Psoas muscle (tissue), 8 donors: ENCODE measurements around the gene CUL9. TPM values are rescaled to one million over a fixed set of nuclear protein-coding genes. Genes with fewer than 3 reads are reported as not detected.

Experiments used
- ATAC-seq, 4 donors: fragments of 200-7000 bp; cut with Tn5 transposase; one replicate each; pipeline ENCODE4 v1.9.1; 2020; ENCODE audit warnings: moderate library complexity in 3 of 4, mild to moderate bottlenecking in 2 of 4
- DNase-seq, 2 donors: peaks; one replicate each; pipeline ENCODE4 v3.0.0-alpha.2; 2020
- H3K27ac ChIP-seq: fragments of 200-600 bp; one replicate; pipeline ENCODE4 v1.8.0; 2022
- H3K27me3 ChIP-seq, 3 donors: fragments of 200-600 bp in 1 of 3; one replicate each; pipeline versions ENCODE4 v1.6.1 to v1.8.0; 2013 to 2022; ENCODE audit warnings: low read length in 2 of 3, mild to moderate bottlenecking in 2 of 3, moderate library complexity in 1 of 3; ENCODE audit not compliant: insufficient read depth in 3 of 3
- H3K36me3 ChIP-seq, 2 donors: fragments of 200-600 bp in 1 of 2; one replicate each; pipeline versions ENCODE4 v1.6.1 to v1.8.0; 2013 to 2022; ENCODE audit warnings: low read depth in 1 of 2, mild to moderate bottlenecking in 1 of 2, moderate library complexity in 1 of 2; ENCODE audit not compliant: insufficient read depth in 1 of 2
- H3K4me1 ChIP-seq: fragments of 200-600 bp; one replicate; pipeline ENCODE4 v1.8.0; 2022
- H3K4me3 ChIP-seq: fragments of 200-600 bp; one replicate; pipeline ENCODE4 v1.8.0; 2022; ENCODE audit warnings: mild to moderate bottlenecking
- H3K9me3 ChIP-seq: fragments of 200-600 bp; one replicate; pipeline ENCODE4 v1.8.0; 2022
- WGBS, 3 donors: extraction: QIAGEN DNeasy Blood & Tissue Kit; methylation state at CpG; one replicate each; pipeline versions ENCODE4 v1.1.6 to v1.1.7; 2013; 5-methylcytosine and 5-hydroxymethylcytosine counted together
- intact Hi-C, 2 donors: fragments of 100-400 bp; cut with DNase I; formaldehyde crosslinking; loops; one replicate each; pipeline versions ENCODE4 v1.11.0 to v1.14.2; 2022
- polyA plus RNA-seq, 3 donors: library from polyadenylated mRNA; stranded (reverse); fragments of 200-250 nt; gene quantifications; one replicate each; pipeline ENCODE4 v1.2.3, GENCODE V29; 2013
- total RNA-seq, 4 donors: library from RNA; stranded (reverse); fragmentation: NEBNext Ultra II Directional in 2 of 4; extraction: Animal tissue kit (Norgen Biotek cat#: 25700) in 2 of 4; gene quantifications; one replicate each; pipeline versions ENCODE4 v1.2.1 to v1.2.4, GENCODE V29; 2021 to 2023
- TF ChIP-seq, protein P1 (sequence below): fragments of 200-600 bp; IDR thresholded peaks from one replicate; pipeline ENCODE4 v1.8.0; 2022; ENCODE audit warnings: antibody characterized with exemption
- donor health status: healthy with polysubstance abuse.
- donor health status: DM: no; HTN: no; CAD: no; lungs with moderate emphysema.
- donor health status: Bipolar disorder and iron deficiency.
- donor health status: healthy.
- donor health status: DM: yes; HTN: yes; CAD: no.
- donor health status: DM: no; HTN: no; CAD: no.
- donor health status: DM: no; HTN: no; CAD: no.
- donor health status: DM: yes; HTN: yes; CAD: no.

Gene CUL9
- total and polyA plus RNA-seq, 7 donors, result 6.3 to 10.9 (median 10.7) TPM

DNA sequence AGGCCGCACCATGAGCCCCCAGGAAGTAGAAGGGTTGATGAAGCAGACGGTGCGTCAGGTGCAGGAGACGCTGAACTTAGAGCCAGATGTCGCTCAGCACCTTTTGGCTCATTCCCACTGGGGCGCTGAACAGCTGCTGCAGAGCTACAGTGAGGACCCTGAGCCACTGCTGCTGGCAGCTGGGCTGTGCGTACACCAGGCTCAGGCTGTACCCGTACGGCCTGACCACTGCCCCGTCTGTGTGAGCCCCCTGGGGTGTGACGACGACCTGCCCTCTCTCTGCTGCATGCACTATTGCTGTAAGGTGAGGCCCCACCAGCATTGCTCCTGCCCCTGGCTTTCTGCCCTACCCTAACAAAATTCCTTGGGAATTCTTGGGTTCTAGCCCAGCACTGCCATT, 34.2 kb downstream of the CUL9 start:
- intact Hi-C loops, result no loop called here
- H3K36me3 ChIP-seq, result peaks cover 7 to 51% of the 10 kb centered on the region in 2 donors
- ATAC-seq (no peak), DNase-seq (no peak)
- TF ChIP-seq, protein P1, sequence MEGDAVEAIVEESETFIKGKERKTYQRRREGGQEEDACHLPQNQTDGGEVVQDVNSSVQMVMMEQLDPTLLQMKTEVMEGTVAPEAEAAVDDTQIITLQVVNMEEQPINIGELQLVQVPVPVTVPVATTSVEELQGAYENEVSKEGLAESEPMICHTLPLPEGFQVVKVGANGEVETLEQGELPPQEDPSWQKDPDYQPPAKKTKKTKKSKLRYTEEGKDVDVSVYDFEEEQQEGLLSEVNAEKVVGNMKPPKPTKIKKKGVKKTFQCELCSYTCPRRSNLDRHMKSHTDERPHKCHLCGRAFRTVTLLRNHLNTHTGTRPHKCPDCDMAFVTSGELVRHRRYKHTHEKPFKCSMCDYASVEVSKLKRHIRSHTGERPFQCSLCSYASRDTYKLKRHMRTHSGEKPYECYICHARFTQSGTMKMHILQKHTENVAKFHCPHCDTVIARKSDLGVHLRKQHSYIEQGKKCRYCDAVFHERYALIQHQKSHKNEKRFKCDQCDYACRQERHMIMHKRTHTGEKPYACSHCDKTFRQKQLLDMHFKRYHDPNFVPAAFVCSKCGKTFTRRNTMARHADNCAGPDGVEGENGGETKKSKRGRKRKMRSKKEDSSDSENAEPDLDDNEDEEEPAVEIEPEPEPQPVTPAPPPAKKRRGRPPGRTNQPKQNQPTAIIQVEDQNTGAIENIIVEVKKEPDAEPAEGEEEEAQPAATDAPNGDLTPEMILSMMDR, result no peak
- no peaks in the 10 kb centered on the region for H3K9me3 ChIP-seq
- no peaks in the 10 kb centered on the region for H3K27me3 ChIP-seq
- 78 to 86% (median 82%) methylated on average over 12 of the region's 12 CpGs for WGBS, 3 donors
- H3K4me1 ChIP-seq, result no peaks in the 10 kb centered on the region
- no peak overlapping the region for H3K4me3 ChIP-seq
- H3K27ac ChIP-seq, result no peak overlapping the region

DNA sequence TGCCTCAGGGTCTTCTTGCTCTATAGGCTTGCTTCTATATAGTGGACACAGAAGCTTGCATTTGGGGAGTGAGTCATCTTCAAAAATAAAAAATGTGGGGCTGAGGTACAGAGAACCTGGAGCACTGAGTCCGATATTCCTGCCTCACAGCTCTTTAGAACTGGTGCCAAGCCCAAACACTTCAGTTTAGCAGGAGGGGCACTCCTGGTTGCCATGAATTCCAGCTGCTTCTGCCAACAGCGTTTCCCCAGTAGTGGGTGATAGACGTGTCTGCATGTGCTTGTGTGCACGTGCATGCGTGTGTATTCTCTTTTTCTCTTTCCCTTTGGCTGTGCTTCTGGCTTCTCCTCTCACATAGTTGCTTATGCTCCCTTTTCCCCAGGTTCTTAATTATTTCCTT, 35.4 kb downstream of the CUL9 start:
- TF ChIP-seq, protein P1, result no peak
- Histone ChIP-seq H3K27ac (no peak overlapping the region), H3K4me1 (no peaks in the 10 kb centered on the region), H3K9me3 (no peaks in the 10 kb centered on the region), H3K36me3 (peaks cover 7 to 51% of the 10 kb centered on the region in 2 donors), H3K4me3 (no peak overlapping the region), H3K27me3 (no peaks in the 10 kb centered on the region)
- 76 to 81% (median 78%) methylated on average over 5 of the region's 5 CpGs for WGBS, 3 donors
- ATAC-seq (no peak), DNase-seq (peak in 1 of 2 donors; percentile 27)
- intact Hi-C loops, result no loop called here

DNA sequence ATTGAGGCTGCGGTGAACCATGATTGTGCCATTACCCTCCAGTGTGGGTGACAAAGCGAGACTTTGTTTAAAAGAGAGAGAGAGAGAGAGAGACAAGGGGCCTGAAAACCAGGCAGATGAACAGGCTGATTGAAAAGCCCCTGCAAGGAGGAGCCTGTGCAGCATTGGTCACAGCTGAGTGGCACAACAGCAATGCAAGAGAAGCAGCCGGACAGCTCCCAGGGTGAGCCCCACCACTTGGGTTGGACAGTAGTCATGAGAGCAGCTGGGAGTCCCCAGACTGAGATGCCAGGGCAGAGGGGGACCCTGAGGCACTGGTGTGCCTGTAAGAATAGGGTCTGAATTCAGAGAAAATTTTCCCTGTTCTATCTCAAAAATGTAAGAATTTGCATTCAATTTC, 37.1 kb downstream of the CUL9 start:
- Histone ChIP-seq H3K27ac (no peak overlapping the region), H3K9me3 (no peaks in the 10 kb centered on the region), H3K4me3 (no peak overlapping the region), H3K27me3 (no peaks in the 10 kb centered on the region), H3K36me3 (peaks cover 7 to 56% of the 10 kb centered on the region in 2 donors), H3K4me1 (no peaks in the 10 kb centered on the region)
- WGBS, 3 donors, result 87 to 96% (median 96%) methylated on average over 3 of the region's 3 CpGs
- peak in 1 of 2 donors; percentile 21 for DNase-seq
- TF ChIP-seq, protein P1, result no peak
- ATAC-seq, result no peak
- intact Hi-C loops, result no loop called here

DNA sequence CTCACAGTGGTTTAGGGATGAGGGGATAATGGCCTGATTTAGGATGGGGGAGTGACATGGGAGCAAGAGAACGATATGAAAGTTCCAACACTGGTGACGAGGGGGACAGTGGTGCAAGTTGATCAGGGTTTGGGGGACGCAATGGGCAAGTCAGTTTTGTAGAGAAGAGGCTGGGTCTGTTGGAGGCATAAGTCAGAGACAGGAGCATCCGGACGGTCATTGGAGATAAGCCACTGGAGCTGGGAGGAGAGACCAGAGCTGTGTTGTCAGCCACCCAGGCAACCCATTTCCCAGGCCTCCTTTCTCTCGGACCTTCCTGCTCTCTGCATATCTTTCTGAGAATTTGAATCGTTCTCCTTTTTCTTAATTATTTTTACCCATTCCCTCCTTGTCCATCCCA, 37.8 kb downstream of the CUL9 start:
- Histone ChIP-seq H3K4me1 (no peaks in the 10 kb centered on the region), H3K9me3 (no peaks in the 10 kb centered on the region), H3K4me3 (no peak overlapping the region), H3K27me3 (no peaks in the 10 kb centered on the region), H3K27ac (no peak overlapping the region), H3K36me3 (peaks cover 7 to 59% of the 10 kb centered on the region in 2 donors)
- TF ChIP-seq, protein P1, result no peak
- DNase-seq, result peak in 1 of 2 donors; percentile 15
- no peak for ATAC-seq
- WGBS, 3 donors, result 87 to 90% (median 89%) methylated on average over 7 of the region's 7 CpGs
- intact Hi-C loops, result no loop called here

DNA sequence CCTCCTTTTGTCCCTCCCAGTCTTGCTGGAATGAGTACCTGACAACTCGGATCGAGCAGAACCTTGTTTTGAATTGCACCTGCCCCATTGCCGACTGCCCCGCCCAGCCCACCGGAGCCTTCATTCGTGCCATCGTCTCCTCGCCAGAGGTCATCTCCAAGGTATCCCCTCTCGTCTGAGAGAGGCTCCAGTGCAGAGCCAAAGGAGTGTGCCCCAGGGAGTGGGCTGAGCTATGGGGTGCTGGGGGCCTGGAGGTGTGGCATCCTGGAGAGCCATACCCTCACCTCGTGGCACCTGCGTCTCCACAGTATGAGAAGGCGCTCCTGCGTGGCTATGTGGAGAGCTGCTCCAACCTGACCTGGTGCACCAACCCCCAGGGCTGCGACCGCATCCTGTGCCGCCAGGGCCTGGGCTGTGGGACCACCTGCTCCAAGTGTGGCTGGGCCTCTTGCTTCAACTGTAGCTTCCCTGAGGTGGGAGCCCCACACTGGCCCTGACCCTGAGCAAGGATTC, 38.5 kb downstream of the CUL9 start:
- TF ChIP-seq, protein P1, result no peak
- DNase-seq, result peak in 1 of 2 donors; percentile 46
- Histone ChIP-seq H3K9me3 (no peaks in the 10 kb centered on the region), H3K4me3 (no peak overlapping the region), H3K4me1 (no peaks in the 10 kb centered on the region), H3K27me3 (no peaks in the 10 kb centered on the region), H3K27ac (no peak overlapping the region), H3K36me3 (peaks cover 5 to 56% of the 10 kb centered on the region in 2 donors)
- WGBS, 3 donors, result 88 to 91% (median 90%) methylated on average over 14 to 16 of the region's 16 CpGs
- no peak for ATAC-seq
- intact Hi-C loops, result no loop called here
